HepG2 (cell line): Measurements from ENCODE around the gene NUDT2. TPM values are rescaled to one million over a fixed set of nuclear protein-coding genes. Genes with fewer than 3 reads are reported as not detected.

Source experiments
- ATAC-seq: fragments of 200-7000 bp; cut with Tn5 transposase; 3 replicates; pipeline ENCODE4 v1.9.1; 2020; ENCODE audit warnings: mild to moderate bottlenecking, moderate library complexity
- BruUV-seq: library from RNA; stranded (reverse); fragments of 400-500 nt; replicated peaks from 2 replicates; lab custom pipeline; 2021; lab: Mats Ljungman, UMichigan
- CTCF ChIA-PET: fragments of 300-600 bp; formaldehyde crosslinking; extraction: SDS; loops from one replicate; lab custom pipeline; 2021; ENCODE audit warnings: low total read pairs, inconsistent platforms, low intra/inter-chr PET ratio; lab: Yijun Ruan, JAX
- POLR2A ChIA-PET: fragments of 350-600 bp; sonication (Branson Sonifier 250); formaldehyde crosslinking; loops from one replicate; lab custom pipeline; 2020; ENCODE audit warnings: antibody characterized with exemption, inconsistent platforms; lab: Yijun Ruan, JAX
- DNase-seq: peaks from one replicate; pipeline ENCODE4 v3.0.0-alpha.2; 2015; ENCODE audit warnings: low spot score
- FAIRE-seq: peaks from 3 replicates; lab custom pipeline; 2011; peaks lifted over from hg19 to GRCh38; lab: Jason Lieb, UNC
- H2AFZ ChIP-seq: one replicate; pipeline ENCODE4 v1.6.1; 2011; ENCODE audit warnings: low read length, inconsistent platforms
- H3K27ac ChIP-seq: fragments of 300-600 bp; 3 replicates; pipeline ENCODE4 v1.8.0; 2011; ENCODE audit warnings: mixed run types, mild to moderate bottlenecking, mixed read lengths, low read length, inconsistent platforms; ENCODE audit not compliant: insufficient read depth; ENCODE audit errors: extremely low read length
- H3K27me3 ChIP-seq, 2 experiments: fragments of 200-600 bp in 1 of 2; 2 replicates in 1 of 2; 3 replicates in 1 of 2; pipeline versions ENCODE4 v1.6.0 to v1.8.0; 2011; ENCODE audit warnings: low read length in 2 of 2, mild to moderate bottlenecking in 2 of 2, moderate library complexity in 2 of 2, inconsistent platforms in 1 of 2; ENCODE audit not compliant: insufficient read depth in 2 of 2, control insufficient read depth in 1 of 2
- H3K36me3 ChIP-seq, 2 experiments: fragments of 200-600 bp in 1 of 2; replicated peaks in 1 of 2; 2 replicates in 1 of 2; 3 replicates in 1 of 2; pipeline versions ENCODE4 v1.5.1 to v1.8.0; 2011; ENCODE audit warnings: low read length in 2 of 2, inconsistent platforms in 1 of 2; ENCODE audit not compliant: insufficient read depth in 2 of 2, control insufficient read depth in 1 of 2
- H3K4me1 ChIP-seq: 2 replicates; pipeline ENCODE4 v1.5.1; 2012; ENCODE audit warnings: low read length, inconsistent platforms; ENCODE audit not compliant: insufficient read depth
- H3K4me2 ChIP-seq: 2 replicates; pipeline ENCODE4 v1.6.0; 2011; ENCODE audit warnings: low read depth, low read length, inconsistent platforms
- H3K4me3 ChIP-seq, 3 experiments: fragments of 200-600 bp in 1 of 3; sonication (generic), shearing (Covaris generic) in 1 of 3; replicated peaks in 1 of 3; 2 replicates each; pipeline ENCODE4 v1.5.1; 2011 to 2016; ENCODE audit warnings: low read length in 3 of 3, inconsistent platforms in 2 of 3, low read depth in 2 of 3, mild to moderate bottlenecking in 2 of 3, control low read depth in 1 of 3, mixed read lengths in 1 of 3; ENCODE audit not compliant: insufficient read depth in 1 of 3
- H3K79me2 ChIP-seq: one replicate; pipeline ENCODE4 v1.6.1; 2011; ENCODE audit warnings: low read length, inconsistent platforms; ENCODE audit not compliant: insufficient read depth
- H3K9ac ChIP-seq: 2 replicates; pipeline ENCODE4 v1.6.0; 2011; ENCODE audit warnings: mild to moderate bottlenecking, low read depth, low read length, inconsistent platforms; ENCODE audit not compliant: insufficient read depth
- H3K9me3 ChIP-seq: 2 replicates; pipeline ENCODE4 v1.5.1; 2012; ENCODE audit warnings: mild to moderate bottlenecking, low read length
- H4K20me1 ChIP-seq: 2 replicates; pipeline ENCODE4 v1.6.0; 2011; ENCODE audit warnings: inconsistent platforms, mild to moderate bottlenecking, low read length, moderate library complexity; ENCODE audit not compliant: insufficient read depth
- ADNP ChIP-seq: sonication (generic); formaldehyde crosslinking; IDR thresholded peaks from 2 replicates; pipeline ENCODE4 v1.4.0; 2020; ENCODE audit warnings: missing genetic modification reagents
- EHMT2 ChIP-seq: fragments of 200-600 bp; sonication (generic); IDR thresholded peaks from 2 replicates; pipeline ENCODE4 v1.7.0; 2017; ENCODE audit warnings: antibody characterized with exemption, low read depth, low read length, borderline replicate concordance
- KDM5B ChIP-seq: sonication (generic); formaldehyde crosslinking; IDR thresholded peaks from 2 replicates; pipeline ENCODE4 v1.4.0; 2020; ENCODE audit warnings: missing genetic modification reagents, mild to moderate bottlenecking, borderline replicate concordance
- ZNF558 ChIP-seq: sonication (generic); formaldehyde crosslinking; IDR thresholded peaks from 2 replicates; pipeline ENCODE4 v1.9.0; 2022; ENCODE audit warnings: mild to moderate bottlenecking, missing genetic modification reagents, borderline replicate concordance
- ZNF746 ChIP-seq: sonication (generic); formaldehyde crosslinking; IDR thresholded peaks from 2 replicates; pipeline ENCODE4 v1.8.0; 2022; ENCODE audit warnings: mild to moderate bottlenecking, missing genetic modification reagents
- WGBS: methylation state at CpG from one replicate; pipeline ENCODE4 v1.1.6; 2017; ENCODE audit warnings: low lambda C conversion rate; 5-methylcytosine and 5-hydroxymethylcytosine counted together
- in situ Hi-C: cut with HindIII; loops from 2 replicates; pipeline ENCODE4 v1.10.0; 2017; ENCODE audit warnings: low pct_unique_long_range_greater_than_20kb; ENCODE audit not compliant: extremely low pct_ligation_motif_present
- intact Hi-C: fragments of 100-400 bp; cut with micrococcal nuclease; formaldehyde crosslinking; loops from one replicate; pipeline ENCODE4 v1.10.0; 2022; ENCODE audit not compliant: unreplicated experiment
- polyA plus RNA-seq, 8 experiments: library from polyadenylated mRNA; depleted of rRNA in 3 of 8; stranded (reverse) in 7 of 8; unstranded in 1 of 8; fragments of >200 nt; fragmentation: Illumina TruSeq in 4 of 8; extraction: Trizol in 4 of 8; gene quantifications; 2 replicates each; pipeline versions ENCODE4 v1.2.1 to v1.2.3, GENCODE V29; 2011 to 2016; ENCODE audit warnings: low read depth in 4 of 8, missing spikeins in 1 of 8, mixed read lengths in 1 of 8; ENCODE audit not compliant: insufficient read depth in 1 of 8
- total RNA-seq, 5 experiments: library from RNA; depleted of rRNA; stranded (reverse); fragments of >200 nt; fragmentation: Illumina TruSeq; extraction: Trizol; gene quantifications; 2 replicates each; pipeline ENCODE4 v1.2.3, GENCODE V29; 2016; ENCODE audit warnings: low read depth in 1 of 5
- TF ChIP-seq, protein P1 (sequence below): sonication (generic); formaldehyde crosslinking; conservative IDR thresholded peaks from 2 replicates; pipeline ENCODE4 v1.5.0; 2020; ENCODE audit warnings: missing genetic modification reagents
- TF ChIP-seq, protein P2 (sequence below): sonication (generic); formaldehyde crosslinking; conservative IDR thresholded peaks from 2 replicates; pipeline ENCODE4 v1.4.0; 2020; ENCODE audit warnings: mild to moderate bottlenecking, missing genetic modification reagents, moderate library complexity
- TF ChIP-seq, protein P3 (sequence below): sonication (generic); formaldehyde crosslinking; IDR thresholded peaks from 2 replicates; pipeline ENCODE4 v1.9.0; 2022; ENCODE audit warnings: missing genetic modification reagents, mild to moderate bottlenecking, borderline replicate concordance
- TF ChIP-seq, protein P4 (sequence below): sonication (generic); formaldehyde crosslinking; IDR thresholded peaks from 2 replicates; pipeline ENCODE4 v1.5.1; 2020; ENCODE audit warnings: missing genetic modification reagents, mild to moderate bottlenecking, borderline replicate concordance

NUDT2 gene
- total and polyA plus RNA-seq, 2 of the 13 experiments (the other 11 are each of a cell fraction or from before 2014, with no cell fraction given): 19.9 to 24.6 TPM

DNA sequence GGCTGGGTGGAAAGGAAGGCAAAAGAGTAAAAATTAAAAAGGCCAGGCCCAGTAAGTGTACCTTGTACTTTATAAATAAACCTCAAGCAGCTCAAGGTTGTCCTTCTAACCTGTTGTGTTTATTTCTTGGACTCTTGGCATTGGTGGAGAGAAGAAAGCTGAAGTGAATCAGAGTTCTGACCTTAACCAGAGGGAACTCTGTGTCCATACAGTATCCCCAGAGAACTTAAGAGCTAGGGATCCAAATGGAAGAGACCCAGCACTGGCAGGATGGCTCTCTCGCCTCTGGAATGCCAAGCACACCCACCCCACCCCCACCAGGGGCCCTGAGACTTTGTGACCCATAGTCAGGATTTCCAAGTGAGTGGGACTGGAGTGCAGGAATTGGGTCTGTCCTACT lies 14.2 kb downstream of the NUDT2 start (continued):
- TF ChIP-seq, protein P1, sequence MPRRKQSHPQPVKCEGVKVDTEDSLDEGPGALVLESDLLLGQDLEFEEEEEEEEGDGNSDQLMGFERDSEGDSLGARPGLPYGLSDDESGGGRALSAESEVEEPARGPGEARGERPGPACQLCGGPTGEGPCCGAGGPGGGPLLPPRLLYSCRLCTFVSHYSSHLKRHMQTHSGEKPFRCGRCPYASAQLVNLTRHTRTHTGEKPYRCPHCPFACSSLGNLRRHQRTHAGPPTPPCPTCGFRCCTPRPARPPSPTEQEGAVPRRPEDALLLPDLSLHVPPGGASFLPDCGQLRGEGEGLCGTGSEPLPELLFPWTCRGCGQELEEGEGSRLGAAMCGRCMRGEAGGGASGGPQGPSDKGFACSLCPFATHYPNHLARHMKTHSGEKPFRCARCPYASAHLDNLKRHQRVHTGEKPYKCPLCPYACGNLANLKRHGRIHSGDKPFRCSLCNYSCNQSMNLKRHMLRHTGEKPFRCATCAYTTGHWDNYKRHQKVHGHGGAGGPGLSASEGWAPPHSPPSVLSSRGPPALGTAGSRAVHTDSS (CRISPR knock-in tag): no peak
- TF ChIP-seq KDM5B (no peak), ZNF746 (no peak)

DNA sequence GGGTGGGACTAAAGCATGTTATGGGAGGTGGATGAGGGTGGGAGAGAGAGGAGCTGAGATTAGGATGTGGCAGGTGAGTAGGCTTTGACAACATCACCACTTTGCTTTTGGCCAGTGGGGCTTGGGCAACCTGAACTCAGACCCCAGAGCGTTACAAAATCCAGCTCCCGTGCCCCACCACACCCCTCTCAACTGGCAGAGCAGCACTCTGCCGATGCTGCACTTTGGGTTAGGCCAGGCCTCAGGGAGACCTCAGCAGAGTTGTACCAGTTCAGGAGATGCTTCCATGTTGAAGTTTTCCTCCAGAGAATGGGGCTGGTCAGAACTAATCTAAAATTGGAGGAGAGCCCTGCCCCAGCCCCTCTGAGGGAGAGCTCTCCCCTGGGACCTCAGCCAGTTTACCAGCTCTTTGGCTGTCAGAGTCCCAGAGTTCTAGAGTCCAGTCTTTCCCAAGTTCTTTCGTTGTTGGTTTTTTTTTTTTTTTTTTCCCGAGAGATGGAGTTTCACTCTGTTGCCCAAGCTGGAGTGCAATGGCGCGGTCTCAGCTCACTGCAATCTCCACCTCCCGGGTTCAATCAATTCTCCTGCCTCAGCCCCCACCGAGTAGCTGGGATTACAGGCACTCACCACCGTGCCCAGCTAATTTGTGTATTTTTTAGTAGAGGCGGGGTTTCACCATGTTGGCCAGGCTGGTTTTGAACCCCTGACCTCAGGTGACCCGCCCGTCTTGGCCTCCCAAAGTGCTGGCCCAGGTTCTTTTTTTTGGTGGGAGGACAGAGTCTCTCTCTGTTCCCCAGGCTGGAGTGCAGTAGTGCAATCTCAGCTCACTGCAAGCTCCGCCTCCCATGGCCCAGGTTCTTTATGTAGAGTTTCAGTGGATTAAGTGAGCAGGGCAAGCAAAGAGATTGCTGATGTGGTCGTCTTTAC lies 17.8 kb downstream of the NUDT2 start:
- H3K4me3 ChIP-seq: peak overlapping the region; percentile 23 to 48 (median 34); a peak in 5 of 6 replicates
- H4K20me1 ChIP-seq: no peaks in the 10 kb centered on the region
- peaks cover 90% of the 10 kb centered on the region for H3K4me1 ChIP-seq
- intact Hi-C loops: no loop called here
- no peak overlapping the region for H2AFZ ChIP-seq
- FAIRE-seq (no peak), DNase-seq (peak; percentile 61), ATAC-seq (peak; percentile 73)
- peak overlapping the region; percentile 38 for H3K9ac ChIP-seq
- H3K79me2 ChIP-seq: no peaks in the 10 kb centered on the region
- peaks cover 0 to 5% of the 10 kb centered on the region in 2 experiments; a peak in 1 of 5 replicates for H3K36me3 ChIP-seq
- no peaks in the 10 kb centered on the region for H3K27me3 ChIP-seq
- in situ Hi-C loops: no loop called here
- H3K4me2 ChIP-seq: peak overlapping the region; percentile 81
- POLR2A ChIA-PET: interaction anchor here (0.8 to 2.9 kb wide), 8 partner anchors 8 to 33 kb away, joined by 3 to 28 read pairs (median 7); partner anchors contain the start of gene MYORG
- 9% methylated on average over 14 of the region's 15 CpGs for WGBS
- peak overlapping the region; percentile 78 for H3K27ac ChIP-seq
- CTCF ChIA-PET: no interaction called here
- no TSS peak for BruUV-seq
- H3K9me3 ChIP-seq: no peaks in the 10 kb centered on the region
- TF ChIP-seq, protein P2, sequence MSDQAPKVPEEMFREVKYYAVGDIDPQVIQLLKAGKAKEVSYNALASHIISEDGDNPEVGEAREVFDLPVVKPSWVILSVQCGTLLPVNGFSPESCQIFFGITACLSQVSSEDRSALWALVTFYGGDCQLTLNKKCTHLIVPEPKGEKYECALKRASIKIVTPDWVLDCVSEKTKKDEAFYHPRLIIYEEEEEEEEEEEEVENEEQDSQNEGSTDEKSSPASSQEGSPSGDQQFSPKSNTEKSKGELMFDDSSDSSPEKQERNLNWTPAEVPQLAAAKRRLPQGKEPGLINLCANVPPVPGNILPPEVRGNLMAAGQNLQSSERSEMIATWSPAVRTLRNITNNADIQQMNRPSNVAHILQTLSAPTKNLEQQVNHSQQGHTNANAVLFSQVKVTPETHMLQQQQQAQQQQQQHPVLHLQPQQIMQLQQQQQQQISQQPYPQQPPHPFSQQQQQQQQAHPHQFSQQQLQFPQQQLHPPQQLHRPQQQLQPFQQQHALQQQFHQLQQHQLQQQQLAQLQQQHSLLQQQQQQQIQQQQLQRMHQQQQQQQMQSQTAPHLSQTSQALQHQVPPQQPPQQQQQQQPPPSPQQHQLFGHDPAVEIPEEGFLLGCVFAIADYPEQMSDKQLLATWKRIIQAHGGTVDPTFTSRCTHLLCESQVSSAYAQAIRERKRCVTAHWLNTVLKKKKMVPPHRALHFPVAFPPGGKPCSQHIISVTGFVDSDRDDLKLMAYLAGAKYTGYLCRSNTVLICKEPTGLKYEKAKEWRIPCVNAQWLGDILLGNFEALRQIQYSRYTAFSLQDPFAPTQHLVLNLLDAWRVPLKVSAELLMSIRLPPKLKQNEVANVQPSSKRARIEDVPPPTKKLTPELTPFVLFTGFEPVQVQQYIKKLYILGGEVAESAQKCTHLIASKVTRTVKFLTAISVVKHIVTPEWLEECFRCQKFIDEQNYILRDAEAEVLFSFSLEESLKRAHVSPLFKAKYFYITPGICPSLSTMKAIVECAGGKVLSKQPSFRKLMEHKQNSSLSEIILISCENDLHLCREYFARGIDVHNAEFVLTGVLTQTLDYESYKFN (CRISPR knock-in tag): peak; percentile 47
- TF ChIP-seq ADNP (CRISPR knock-in tag) (peak; percentile 43; the same call in 1 of the 2 replicates), ZNF558 (CRISPR knock-in tag) (no peak), EHMT2 (no peak)
- TF ChIP-seq, protein P3, sequence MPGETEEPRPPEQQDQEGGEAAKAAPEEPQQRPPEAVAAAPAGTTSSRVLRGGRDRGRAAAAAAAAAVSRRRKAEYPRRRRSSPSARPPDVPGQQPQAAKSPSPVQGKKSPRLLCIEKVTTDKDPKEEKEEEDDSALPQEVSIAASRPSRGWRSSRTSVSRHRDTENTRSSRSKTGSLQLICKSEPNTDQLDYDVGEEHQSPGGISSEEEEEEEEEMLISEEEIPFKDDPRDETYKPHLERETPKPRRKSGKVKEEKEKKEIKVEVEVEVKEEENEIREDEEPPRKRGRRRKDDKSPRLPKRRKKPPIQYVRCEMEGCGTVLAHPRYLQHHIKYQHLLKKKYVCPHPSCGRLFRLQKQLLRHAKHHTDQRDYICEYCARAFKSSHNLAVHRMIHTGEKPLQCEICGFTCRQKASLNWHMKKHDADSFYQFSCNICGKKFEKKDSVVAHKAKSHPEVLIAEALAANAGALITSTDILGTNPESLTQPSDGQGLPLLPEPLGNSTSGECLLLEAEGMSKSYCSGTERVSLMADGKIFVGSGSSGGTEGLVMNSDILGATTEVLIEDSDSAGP: no peak
- TF ChIP-seq, protein P4, sequence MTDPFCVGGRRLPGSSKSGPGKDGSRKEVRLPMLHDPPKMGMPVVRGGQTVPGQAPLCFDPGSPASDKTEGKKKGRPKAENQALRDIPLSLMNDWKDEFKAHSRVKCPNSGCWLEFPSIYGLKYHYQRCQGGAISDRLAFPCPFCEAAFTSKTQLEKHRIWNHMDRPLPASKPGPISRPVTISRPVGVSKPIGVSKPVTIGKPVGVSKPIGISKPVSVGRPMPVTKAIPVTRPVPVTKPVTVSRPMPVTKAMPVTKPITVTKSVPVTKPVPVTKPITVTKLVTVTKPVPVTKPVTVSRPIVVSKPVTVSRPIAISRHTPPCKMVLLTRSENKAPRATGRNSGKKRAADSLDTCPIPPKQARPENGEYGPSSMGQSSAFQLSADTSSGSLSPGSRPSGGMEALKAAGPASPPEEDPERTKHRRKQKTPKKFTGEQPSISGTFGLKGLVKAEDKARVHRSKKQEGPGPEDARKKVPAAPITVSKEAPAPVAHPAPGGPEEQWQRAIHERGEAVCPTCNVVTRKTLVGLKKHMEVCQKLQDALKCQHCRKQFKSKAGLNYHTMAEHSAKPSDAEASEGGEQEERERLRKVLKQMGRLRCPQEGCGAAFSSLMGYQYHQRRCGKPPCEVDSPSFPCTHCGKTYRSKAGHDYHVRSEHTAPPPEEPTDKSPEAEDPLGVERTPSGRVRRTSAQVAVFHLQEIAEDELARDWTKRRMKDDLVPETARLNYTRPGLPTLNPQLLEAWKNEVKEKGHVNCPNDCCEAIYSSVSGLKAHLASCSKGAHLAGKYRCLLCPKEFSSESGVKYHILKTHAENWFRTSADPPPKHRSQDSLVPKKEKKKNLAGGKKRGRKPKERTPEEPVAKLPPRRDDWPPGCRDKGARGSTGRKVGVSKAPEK (CRISPR knock-in tag): 0 out of 2 replicates have a peak, but pooled peaks have one; percentile 37
